Transverse colon (tissue), 4 donors: Measurements from ENCODE around the gene PAPOLG.

ENCODE experiments used
- POLR2A ChIP-seq: fragments of 450-650 bp; IDR thresholded peaks from one replicate; pipeline ENCODE4 v1.6.1; 2016; ENCODE audit warnings: antibody characterized with exemption, mild to moderate bottlenecking, moderate library complexity
- POLR2AphosphoS5 ChIP-seq, 3 donors: sonication (generic); formaldehyde crosslinking; IDR thresholded peaks; one replicate each; pipeline ENCODE4 v1.6.1; 2016; ENCODE audit warnings: antibody characterized with exemption in 3 of 3
- TF ChIP-seq, protein P1 (sequence below), 5 experiments: fragments of 200-600 bp in 3 of 5; fragments of 450-650 bp in 2 of 5; sonication (generic) in 3 of 5; IDR thresholded peaks; 1 replicate in 2 of 5; 2 replicates in 3 of 5; pipeline ENCODE4 v1.5.1; 2016 to 2017; ENCODE audit warnings: antibody characterized with exemption in 5 of 5, inconsistent platforms in 3 of 5, mild to moderate bottlenecking in 2 of 5, moderate library complexity in 1 of 5

DNA sequence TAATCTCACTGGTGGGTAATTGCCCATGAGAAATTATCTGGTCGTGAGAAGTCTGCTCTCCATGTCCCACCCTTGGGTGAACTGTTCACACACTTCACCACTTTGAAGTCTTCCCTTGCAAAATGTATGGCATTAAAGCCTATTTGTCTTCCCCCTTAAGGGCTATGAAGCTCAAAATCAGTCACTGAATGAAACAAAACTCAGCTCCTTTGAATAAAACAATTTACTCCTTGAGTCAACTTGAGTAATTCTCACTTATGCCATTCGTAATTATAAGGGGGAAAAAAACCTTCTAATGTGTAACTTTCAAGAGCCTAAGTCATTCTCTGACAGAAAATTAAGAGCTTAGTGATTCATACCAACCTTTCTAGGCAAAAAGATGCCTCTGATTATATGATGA, 76.6 kb downstream of the PAPOLG start:
- TF ChIP-seq, protein P1, sequence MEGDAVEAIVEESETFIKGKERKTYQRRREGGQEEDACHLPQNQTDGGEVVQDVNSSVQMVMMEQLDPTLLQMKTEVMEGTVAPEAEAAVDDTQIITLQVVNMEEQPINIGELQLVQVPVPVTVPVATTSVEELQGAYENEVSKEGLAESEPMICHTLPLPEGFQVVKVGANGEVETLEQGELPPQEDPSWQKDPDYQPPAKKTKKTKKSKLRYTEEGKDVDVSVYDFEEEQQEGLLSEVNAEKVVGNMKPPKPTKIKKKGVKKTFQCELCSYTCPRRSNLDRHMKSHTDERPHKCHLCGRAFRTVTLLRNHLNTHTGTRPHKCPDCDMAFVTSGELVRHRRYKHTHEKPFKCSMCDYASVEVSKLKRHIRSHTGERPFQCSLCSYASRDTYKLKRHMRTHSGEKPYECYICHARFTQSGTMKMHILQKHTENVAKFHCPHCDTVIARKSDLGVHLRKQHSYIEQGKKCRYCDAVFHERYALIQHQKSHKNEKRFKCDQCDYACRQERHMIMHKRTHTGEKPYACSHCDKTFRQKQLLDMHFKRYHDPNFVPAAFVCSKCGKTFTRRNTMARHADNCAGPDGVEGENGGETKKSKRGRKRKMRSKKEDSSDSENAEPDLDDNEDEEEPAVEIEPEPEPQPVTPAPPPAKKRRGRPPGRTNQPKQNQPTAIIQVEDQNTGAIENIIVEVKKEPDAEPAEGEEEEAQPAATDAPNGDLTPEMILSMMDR (IDR thresholded peaks at IDR 0.05), result no peak
- TF ChIP-seq POLR2A (no peak), POLR2AphosphoS5 (IDR thresholded peaks at IDR 0.05) (no peak)
